Thyroid gland (tissue), 4 donors: ENCODE results near the gene GLYR1. TPM values are rescaled to one million over a fixed set of nuclear protein-coding genes. Genes with fewer than 3 reads are reported as not detected.

Experiments used
- DNase-seq, 2 donors: peaks; one replicate each; pipeline ENCODE4 v3.0.0-alpha.2; 2019
- H3K27ac ChIP-seq, 3 donors: fragments of 200-600 bp; sonication (generic); 1 replicate in 2 of 3; 2 replicates in 1 of 3; pipeline ENCODE4 v1.5.1; 2016 to 2019; ENCODE audit warnings: mild to moderate bottlenecking in 1 of 3, moderate library complexity in 1 of 3
- H3K27me3 ChIP-seq: fragments of 200-600 bp; sonication (generic); one replicate; pipeline ENCODE4 v1.5.1; 2019
- H3K36me3 ChIP-seq, 2 donors: fragments of 200-600 bp; sonication (generic); one replicate each; pipeline ENCODE4 v1.5.1; 2016 to 2019
- H3K4me1 ChIP-seq, 2 donors: fragments of 200-600 bp; sonication (generic); one replicate each; pipeline ENCODE4 v1.5.1; 2017 to 2019
- H3K4me3 ChIP-seq, 3 donors: fragments of 200-600 bp; sonication (generic); replicated peaks in 1 of 3; 1 replicate in 2 of 3; 2 replicates in 1 of 3; pipeline ENCODE4 v1.5.1; 2016; ENCODE audit warnings: mild to moderate bottlenecking in 1 of 3
- H3K9me3 ChIP-seq: fragments of 200-600 bp; sonication (generic); one replicate; pipeline ENCODE4 v1.5.1; 2017
- CTCF ChIP-seq, 6 experiments: fragments of 200-600 bp in 3 of 6; fragments of 450-650 bp in 3 of 6; sonication (generic) in 3 of 6; IDR thresholded peaks; one replicate each; pipeline ENCODE4 v1.5.1; 2016 to 2019; ENCODE audit warnings: antibody characterized with exemption in 6 of 6, mild to moderate bottlenecking in 2 of 6, inconsistent platforms in 1 of 6, moderate library complexity in 1 of 6
- POLR2A ChIP-seq, 2 donors: fragments of 450-650 bp; IDR thresholded peaks; one replicate each; pipeline ENCODE4 v1.6.1; 2017; ENCODE audit warnings: antibody characterized with exemption in 2 of 2, mild to moderate bottlenecking in 2 of 2, moderate library complexity in 1 of 2
- WGBS, 2 donors: methylation state at CpG; one replicate each; pipeline ENCODE4 v1.1.5; 2017; 5-methylcytosine and 5-hydroxymethylcytosine counted together
- intact Hi-C: fragments of 100-400 bp; cut with DNase I; formaldehyde crosslinking; loops from one replicate; pipeline ENCODE4 v1.15.1; 2023
- total RNA-seq, 4 donors: library from RNA; depleted of rRNA; stranded (reverse); fragments of >200 nt; gene quantifications; one replicate each; pipeline ENCODE4 v1.2.3, GENCODE V29; 2016

The GLYR1 gene
- total RNA-seq, 4 donors from 2014 or later = 43.1 to 89.2 (median 75.5) TPM

GRCh38 chr16:4811242-4811641, 35.8 kb downstream of the GLYR1 start:
- intact Hi-C loops = no loop called here
- Histone ChIP-seq H3K9me3 (no peaks in the 10 kb centered on the region), H3K27ac (no peak overlapping the region), H3K4me1 (no peaks in the 10 kb centered on the region), H3K36me3 (peaks cover 26 to 74% of the 10 kb centered on the region in 2 donors), H3K27me3 (no peaks in the 10 kb centered on the region), H3K4me3 (no peak overlapping the region)
- TF ChIP-seq POLR2A (IDR thresholded peaks at IDR 0.05) = no peak
- TF ChIP-seq CTCF (IDR thresholded peaks at IDR 0.05) = no peak
- no peak for DNase-seq
- 93 to 96% methylated on average over 3 of the region's 3 CpGs for WGBS, 2 donors

GRCh38 chr16:4806280-4806679, 40.8 kb downstream of the GLYR1 start:
- WGBS, 2 donors = 97 to 98% methylated on average over 6 of the region's 6 CpGs
- intact Hi-C loops = no loop called here
- no peak for DNase-seq
- no peaks in the 10 kb centered on the region for H3K9me3 ChIP-seq
- no peak overlapping the region for H3K27ac ChIP-seq
- H3K27me3 ChIP-seq = no peaks in the 10 kb centered on the region
- H3K4me1 ChIP-seq = peaks cover 6 to 8% of the 10 kb centered on the region in 2 donors
- H3K4me3 ChIP-seq = no peak overlapping the region
- no peak for TF ChIP-seq POLR2A (IDR thresholded peaks at IDR 0.05)
- no peak for TF ChIP-seq CTCF (IDR thresholded peaks at IDR 0.05)
- H3K36me3 ChIP-seq = peaks cover 14 to 33% of the 10 kb centered on the region in 2 donors

GRCh38 chr16:4805231-4805630, 41.9 kb downstream of the GLYR1 start:
- TF ChIP-seq CTCF (IDR thresholded peaks at IDR 0.05) (no peak), POLR2A (IDR thresholded peaks at IDR 0.05) (no peak)
- WGBS, 2 donors = 89 to 96% methylated on average over 11 of the region's 11 CpGs
- Histone ChIP-seq H3K36me3 (peaks cover 14 to 25% of the 10 kb centered on the region in 2 donors), H3K4me3 (no peak overlapping the region), H3K27me3 (no peaks in the 10 kb centered on the region), H3K9me3 (no peaks in the 10 kb centered on the region), H3K4me1 (peaks cover 8% of the 10 kb centered on the region in 2 donors), H3K27ac (no peak overlapping the region)
- intact Hi-C loops = no loop called here
- DNase-seq = no peak

- WGBS, 2 donors = 82 to 91% methylated on average over 25 of the region's 26 CpGs
- intact Hi-C loops = loop anchor here (5.0 kb wide), 2 partner anchors 37 to 153 kb away; partner anchors contain the start of genes SEC14L5 and ZNF500
Observed at GRCh38 chr16:4803898-4804762, 43.0 kb downstream of the GLYR1 start.

More at GRCh38 chr16:4803898-4804762, 43.0 kb downstream of the GLYR1 start:
- Histone ChIP-seq H3K4me3 (no peak overlapping the region), H3K4me1 (peaks cover 8% of the 10 kb centered on the region in 2 donors), H3K36me3 (peaks cover 14% of the 10 kb centered on the region in 2 donors), H3K27ac (no peak overlapping the region), H3K9me3 (no peaks in the 10 kb centered on the region), H3K27me3 (no peaks in the 10 kb centered on the region)
- TF ChIP-seq POLR2A (IDR thresholded peaks at IDR 0.05) (no peak), CTCF (IDR thresholded peaks at IDR 0.05) (no peak)
- no peak for DNase-seq
